GM04503 (cell line): ENCODE results near the gene PCDHGA6.
"Not testable (repeated sequence)": the region's sequence is repeated elsewhere in the genome, so short reads cannot be mapped to it uniquely, and the experiment has no call there.

Experiments
- DNase-seq: peaks from one replicate; pipeline ENCODE4 v3.0.0-alpha.2; 2012; ENCODE audit warnings: low read depth

The PCDHGA6 gene

GRCh38 chr5:141392429-141393198 lies 18.9 kb downstream of the PCDHGA6 start, which contains the start of gene PCDHGA8:
Gene PCDHGA8 (plus strand): TSS chr5:141392633. CDS start chr5:141392814, 181 bp downstream.
- DNase-seq, result no peak

DNA sequence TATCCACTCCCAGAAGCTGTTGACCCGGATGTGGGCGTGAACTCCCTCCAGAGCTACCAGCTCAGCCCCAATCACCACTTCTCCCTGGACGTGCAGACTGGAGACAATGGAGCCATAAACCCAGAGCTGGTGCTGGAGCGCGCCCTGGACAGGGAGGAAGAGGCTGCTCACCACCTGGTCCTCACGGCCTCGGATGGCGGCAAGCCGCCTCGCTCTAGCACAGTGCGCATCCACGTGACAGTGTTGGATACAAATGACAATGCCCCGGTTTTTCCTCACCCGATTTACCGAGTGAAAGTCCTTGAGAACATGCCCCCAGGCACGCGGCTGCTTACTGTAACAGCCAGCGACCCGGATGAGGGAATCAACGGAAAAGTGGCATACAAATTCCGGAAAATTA lies 19.6 kb downstream of the PCDHGA6 start:
- DNase-seq, result no peak

DNA sequence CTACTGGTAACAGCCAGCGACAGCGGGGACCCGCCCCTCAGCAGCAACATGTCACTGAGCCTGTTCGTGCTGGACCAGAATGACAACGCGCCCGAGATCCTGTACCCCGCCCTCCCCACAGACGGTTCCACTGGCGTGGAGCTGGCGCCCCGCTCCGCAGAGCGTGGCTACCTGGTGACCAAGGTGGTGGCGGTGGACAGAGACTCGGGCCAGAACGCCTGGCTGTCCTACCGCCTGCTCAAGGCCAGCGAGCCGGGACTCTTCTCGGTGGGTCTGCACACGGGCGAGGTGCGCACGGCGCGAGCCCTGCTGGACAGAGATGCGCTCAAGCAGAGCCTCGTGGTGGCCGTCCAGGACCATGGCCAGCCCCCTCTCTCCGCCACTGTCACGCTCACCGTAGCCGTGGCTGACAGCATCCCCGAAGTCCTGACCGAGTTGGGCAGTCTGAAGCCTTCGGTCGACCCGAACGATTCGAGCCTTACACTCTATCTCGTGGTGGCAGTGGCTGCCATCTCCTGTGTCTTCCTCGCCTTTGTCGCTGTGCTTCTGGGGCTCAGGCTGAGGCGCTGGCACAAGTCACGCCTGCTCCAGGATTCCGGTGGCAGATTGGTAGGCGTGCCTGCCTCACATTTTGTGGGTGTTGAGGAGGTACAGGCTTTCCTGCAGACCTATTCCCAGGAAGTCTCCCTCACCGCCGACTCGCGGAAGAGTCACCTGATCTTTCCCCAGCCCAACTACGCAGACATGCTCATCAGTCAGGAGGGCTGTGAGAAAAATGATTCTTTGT lies 20.9 kb downstream of the PCDHGA6 start:
- DNase-seq, result not testable (repeated sequence)

DNA sequence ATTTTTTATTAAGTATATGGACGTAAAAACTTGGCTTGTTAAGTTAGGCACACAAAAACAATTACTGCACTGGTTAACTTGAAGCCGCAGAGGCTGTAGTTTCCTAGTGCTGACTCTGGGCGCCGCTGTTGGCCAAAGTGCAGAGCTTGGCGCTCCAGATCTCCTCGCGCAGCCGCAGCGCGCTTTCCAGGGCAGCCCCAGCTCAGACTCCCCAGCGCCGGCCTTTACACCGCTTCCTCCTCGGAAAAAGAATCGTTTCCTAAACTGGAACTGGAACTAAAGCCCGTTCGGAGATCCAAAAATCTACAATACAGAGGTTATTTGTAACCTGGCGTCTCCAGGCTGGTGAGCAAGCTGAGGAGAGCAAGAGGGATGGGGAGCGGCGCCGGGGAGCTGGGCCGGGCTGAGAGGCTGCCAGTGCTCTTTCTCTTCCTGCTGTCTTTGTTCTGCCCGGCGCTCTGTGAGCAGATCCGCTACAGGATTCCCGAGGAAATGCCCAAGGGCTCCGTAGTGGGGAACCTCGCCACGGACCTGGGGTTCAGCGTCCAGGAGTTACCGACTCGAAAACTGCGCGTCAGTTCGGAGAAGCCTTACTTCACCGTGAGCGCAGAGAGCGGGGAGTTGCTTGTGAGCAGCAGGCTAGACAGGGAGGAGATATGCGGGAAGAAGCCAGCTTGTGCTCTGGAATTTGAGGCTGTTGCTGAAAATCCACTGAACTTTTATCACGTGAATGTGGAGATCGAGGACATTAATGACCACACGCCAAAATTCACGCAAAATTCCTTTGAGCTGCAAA lies 24.3 kb downstream of the PCDHGA6 start, which contains the start of gene PCDHGB5:
PCDHGB5 (plus strand) TSS at position 192 of the 796 bp plus-strand sequence; CDS start at position 373, 181 bp downstream.
- DNase-seq, result not testable (repeated sequence)

DNA sequence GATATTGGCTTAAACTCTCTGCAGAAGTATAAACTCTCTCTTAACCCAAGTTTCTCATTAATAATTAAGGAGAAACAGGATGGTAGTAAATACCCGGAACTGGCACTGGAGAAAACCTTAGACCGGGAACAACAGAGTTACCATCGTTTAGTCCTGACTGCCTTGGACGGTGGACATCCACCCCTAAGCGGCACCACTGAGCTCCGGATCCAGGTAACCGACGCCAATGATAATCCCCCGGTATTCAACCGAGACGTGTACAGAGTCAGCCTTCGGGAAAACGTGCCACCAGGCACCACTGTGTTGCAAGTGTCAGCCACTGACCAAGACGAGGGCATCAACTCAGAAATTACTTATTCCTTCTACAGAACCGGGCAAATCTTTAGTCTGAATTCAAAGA lies 24.9 kb downstream of the PCDHGA6 start:
- no peak for DNase-seq

DNA sequence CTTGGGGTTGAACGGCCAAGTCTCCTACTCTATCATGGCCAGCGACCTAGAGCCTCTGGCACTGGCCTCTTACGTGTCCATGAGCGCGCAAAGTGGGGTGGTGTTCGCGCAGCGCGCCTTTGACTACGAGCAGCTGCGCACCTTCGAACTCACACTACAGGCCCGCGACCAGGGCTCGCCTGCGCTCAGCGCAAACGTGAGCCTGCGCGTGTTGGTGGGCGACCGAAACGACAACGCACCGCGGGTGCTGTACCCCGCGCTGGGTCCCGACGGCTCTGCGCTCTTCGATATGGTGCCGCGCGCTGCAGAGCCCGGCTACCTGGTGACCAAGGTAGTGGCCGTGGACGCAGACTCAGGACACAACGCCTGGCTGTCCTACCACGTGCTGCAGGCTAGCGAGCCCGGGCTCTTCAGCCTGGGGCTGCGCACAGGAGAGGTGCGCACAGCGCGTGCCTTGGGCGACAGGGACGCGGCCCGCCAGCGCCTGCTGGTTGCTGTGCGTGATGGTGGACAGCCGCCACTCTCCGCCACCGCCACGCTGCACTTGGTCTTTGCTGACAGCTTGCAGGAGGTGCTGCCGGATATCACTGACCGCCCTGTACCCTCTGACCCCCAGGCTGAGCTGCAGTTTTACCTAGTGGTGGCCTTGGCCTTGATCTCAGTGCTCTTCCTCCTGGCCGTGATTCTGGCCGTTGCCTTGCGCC lies 26.0 kb downstream of the PCDHGA6 start:
- DNase-seq, result no peak

GRCh38 chr5:141402553-141403243 lies 29.0 kb downstream of the PCDHGA6 start, which contains the start of gene PCDHGA9:
Gene PCDHGA9 (plus strand): TSS chr5:141402778. CDS start chr5:141402953, 175 bp downstream.
- no peak for DNase-seq

DNA sequence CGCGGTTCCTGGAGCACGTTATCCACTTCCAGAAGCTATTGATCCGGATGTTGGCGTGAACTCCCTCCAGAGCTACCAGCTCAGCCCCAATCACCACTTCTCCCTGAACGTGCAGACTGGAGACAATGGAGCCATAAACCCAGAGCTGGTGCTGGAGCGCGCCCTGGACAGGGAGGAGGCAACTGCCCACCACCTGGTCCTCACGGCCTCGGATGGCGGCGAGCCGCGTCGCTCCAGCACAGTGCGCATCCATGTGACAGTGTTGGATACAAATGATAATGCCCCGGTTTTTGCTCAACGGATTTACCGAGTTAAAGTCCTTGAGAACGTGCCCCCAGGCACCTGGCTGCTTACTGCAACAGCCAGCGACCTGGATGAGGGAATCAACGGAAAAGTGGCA lies 29.7 kb downstream of the PCDHGA6 start:
- DNase-seq, result no peak

- DNase-seq, result not testable (repeated sequence)
Observed at GRCh38 chr5:141407790-141408505, 34.3 kb downstream of the PCDHGA6 start, which contains the start of gene PCDHGB6. Gene PCDHGB6 (plus strand): TSS chr5:141408021. CDS start chr5:141408203, 182 bp downstream.

DNA sequence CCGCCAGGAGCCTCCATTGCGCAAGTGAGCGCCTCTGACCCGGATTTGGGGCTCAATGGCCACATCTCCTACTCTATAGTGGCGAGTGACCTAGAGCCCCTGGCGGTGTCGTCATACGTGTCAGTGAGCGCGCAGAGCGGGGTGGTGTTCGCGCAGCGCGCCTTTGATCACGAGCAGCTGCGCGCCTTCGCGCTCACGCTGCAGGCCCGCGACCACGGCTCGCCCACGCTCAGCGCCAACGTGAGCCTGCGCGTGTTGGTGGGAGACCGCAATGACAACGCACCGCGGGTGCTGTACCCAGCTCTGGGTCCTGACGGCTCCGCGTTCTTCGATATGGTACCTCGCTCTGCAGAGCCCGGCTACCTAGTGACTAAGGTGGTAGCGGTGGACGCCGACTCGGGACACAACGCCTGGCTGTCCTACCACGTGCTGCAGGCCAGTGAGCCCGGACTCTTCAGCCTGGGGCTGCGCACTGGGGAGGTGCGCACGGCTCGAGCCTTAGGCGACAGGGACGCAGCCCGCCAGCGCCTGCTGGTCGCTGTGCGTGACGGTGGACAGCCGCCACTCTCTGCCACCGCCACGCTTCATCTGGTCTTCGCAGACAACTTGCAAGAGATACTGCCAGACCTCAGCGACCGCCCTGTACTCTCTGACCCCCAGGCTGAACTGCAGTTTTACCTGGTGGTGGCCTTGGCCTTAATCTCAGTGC lies 36.1 kb downstream of the PCDHGA6 start:
- no peak for DNase-seq

DNA sequence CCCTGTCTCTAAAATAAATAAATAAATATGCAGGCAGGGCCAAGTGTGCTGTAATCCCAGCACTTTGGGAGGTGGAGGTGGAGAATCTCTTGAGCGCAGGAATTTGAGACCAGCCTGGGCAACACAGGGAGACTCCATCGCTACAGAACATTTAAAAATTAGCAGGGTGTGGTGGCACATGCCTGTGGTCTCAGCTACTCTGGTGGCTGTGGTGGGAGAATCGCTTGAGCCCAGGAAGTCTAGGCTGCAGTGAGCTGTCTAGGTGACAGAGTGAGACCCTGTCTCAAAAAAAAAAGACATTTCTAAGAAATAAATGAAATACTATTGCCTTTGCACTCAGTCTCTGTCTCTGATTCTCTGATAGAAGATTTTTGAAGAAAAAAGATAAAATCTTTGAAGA lies 37.9 kb downstream of the PCDHGA6 start:
- DNase-seq, result no peak

DNA sequence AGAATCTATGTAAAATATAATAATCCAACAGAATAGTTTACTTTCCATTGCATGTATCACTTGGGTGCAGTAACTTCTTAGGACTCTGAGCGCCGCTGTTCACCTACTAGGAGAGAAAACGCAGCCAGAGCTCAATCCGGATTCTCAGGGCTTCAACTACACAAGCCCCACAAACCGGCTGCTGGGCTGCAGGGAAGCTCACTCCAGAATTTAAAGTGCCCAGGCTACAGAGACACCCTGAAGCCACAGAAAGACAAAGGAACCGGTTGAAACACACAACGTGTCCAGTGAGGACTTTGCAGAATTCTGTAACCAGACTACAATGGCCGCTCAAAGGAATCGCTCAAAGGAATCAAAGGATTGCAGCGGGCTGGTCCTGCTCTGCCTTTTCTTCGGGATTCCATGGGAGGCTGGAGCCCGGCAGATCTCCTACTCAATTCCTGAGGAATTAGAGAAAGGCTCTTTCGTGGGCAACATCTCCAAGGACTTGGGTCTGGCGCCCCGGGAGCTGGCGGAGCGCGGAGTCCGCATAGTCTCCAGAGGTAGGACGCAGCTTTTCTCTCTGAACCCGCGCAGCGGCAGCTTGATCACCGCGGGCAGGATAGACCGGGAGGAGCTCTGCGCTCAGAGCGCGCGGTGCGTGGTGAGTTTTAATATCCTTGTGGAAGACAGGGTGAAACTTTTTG lies 39.3 kb downstream of the PCDHGA6 start, which contains the start of gene PCDHGA10:
PCDHGA10 (plus strand) TSS at position 134 of the 686 bp plus-strand sequence; CDS start at position 323, 189 bp downstream.
- DNase-seq, result no peak

- no peak for DNase-seq
Observed at GRCh38 chr5:141413540-141414069, 39.9 kb downstream of the PCDHGA6 start.

DNA sequence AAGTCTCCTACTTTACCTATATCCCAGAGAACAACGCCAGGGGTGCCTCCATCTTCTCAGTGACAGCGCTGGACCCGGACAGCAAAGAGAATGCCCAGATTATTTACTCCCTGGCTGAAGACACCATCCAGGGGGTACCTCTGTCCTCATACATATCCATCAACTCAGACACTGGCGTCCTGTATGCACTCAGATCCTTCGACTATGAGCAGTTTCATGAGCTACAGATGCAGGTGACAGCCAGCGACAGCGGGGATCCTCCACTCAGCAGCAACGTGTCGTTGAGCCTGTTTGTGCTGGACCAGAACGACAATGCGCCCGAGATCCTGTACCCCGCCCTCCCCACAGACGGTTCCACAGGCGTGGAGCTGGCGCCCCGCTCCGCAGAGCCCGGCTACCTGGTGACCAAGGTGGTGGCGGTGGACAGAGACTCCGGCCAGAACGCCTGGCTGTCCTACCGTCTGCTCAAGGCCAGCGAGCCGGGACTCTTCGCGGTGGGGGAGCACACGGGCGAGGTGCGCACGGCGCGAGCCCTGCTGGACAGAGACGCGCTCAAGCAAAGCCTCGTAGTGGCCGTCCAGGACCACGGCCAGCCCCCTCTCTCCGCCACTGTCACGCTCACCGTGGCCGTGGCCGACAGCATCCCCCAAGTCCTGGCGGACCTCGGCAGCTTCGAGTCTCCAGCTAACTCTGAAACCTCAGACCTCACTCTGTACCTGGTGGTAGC lies 41.0 kb downstream of the PCDHGA6 start:
- DNase-seq, result not testable (repeated sequence)

DNA sequence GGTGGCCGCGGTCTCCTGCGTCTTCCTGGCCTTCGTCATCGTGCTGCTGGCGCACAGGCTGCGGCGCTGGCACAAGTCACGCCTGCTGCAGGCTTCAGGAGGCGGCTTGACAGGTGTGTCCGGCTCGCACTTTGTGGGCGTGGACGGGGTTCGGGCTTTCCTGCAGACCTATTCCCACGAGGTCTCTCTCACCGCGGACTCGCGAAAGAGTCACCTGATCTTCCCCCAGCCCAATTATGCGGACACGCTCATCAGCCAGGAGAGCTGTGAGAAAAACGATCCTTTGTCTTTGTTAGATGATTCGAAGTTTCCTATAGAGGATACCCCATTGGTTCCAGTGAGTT lies 41.6 kb downstream of the PCDHGA6 start:
- DNase-seq, result not testable (repeated sequence)

- not testable (repeated sequence) for DNase-seq
Observed at GRCh38 chr5:141417494-141418172, 43.9 kb downstream of the PCDHGA6 start, which contains the start of gene PCDHGB7. Gene PCDHGB7 (plus strand): TSS chr5:141417677. CDS start chr5:141417860, 183 bp downstream.
